Body of pancreas (tissue), 4 donors: ENCODE data around the gene IGSF21. TPM values are rescaled to one million over a fixed set of nuclear protein-coding genes. Genes with fewer than 3 reads are reported as not detected.

Source experiments
- ATAC-seq: fragments of 150-250 bp; one replicate; pipeline ENCODE4 v1.9.1; 2016
- DNase-seq, 4 donors: peaks; one replicate each; pipeline ENCODE4 v3.0.0-alpha.2; 2019
- H3K27ac ChIP-seq, 4 donors: fragments of 200-600 bp; sonication (generic); 1 replicate in 3 of 4; 2 replicates in 1 of 4; pipeline versions ENCODE4 v1.5.1 to v1.6.1; 2016 to 2019; ENCODE audit warnings: mild to moderate bottlenecking in 1 of 4, mixed read lengths in 1 of 4, moderate library complexity in 1 of 4
- H3K27me3 ChIP-seq, 2 donors: fragments of 200-600 bp; sonication (generic); one replicate each; pipeline ENCODE4 v1.6.0; 2016; ENCODE audit warnings: mild to moderate bottlenecking in 1 of 2
- H3K36me3 ChIP-seq, 2 donors: fragments of 200-600 bp; sonication (generic); replicated peaks in 1 of 2; 2 replicates each; pipeline ENCODE4 v1.5.1; 2016; ENCODE audit warnings: low read depth in 2 of 2; ENCODE audit not compliant: insufficient read depth in 1 of 2
- H3K4me1 ChIP-seq: fragments of 200-600 bp; sonication (generic); one replicate; pipeline ENCODE4 v1.6.0; 2016
- H3K4me3 ChIP-seq, 2 donors: fragments of 200-600 bp; sonication (generic); 1 replicate in 1 of 2; 2 replicates in 1 of 2; pipeline ENCODE4 v1.5.1; 2016 to 2019
- H3K9me3 ChIP-seq, 3 donors: fragments of 200-600 bp; sonication (generic); 1 replicate in 2 of 3; 2 replicates in 1 of 3; pipeline ENCODE4 v1.5.1; 2016
- CTCF ChIP-seq, 7 experiments: fragments of 450-650 bp in 4 of 7; fragments of 200-600 bp in 3 of 7; sonication (generic) in 3 of 7; IDR thresholded peaks; one replicate each; pipeline ENCODE4 v1.5.1; 2016 to 2019; ENCODE audit warnings: antibody characterized with exemption in 7 of 7
- POLR2A ChIP-seq, 3 donors: fragments of 450-650 bp; IDR thresholded peaks; one replicate each; pipeline ENCODE4 v1.6.1; 2016; ENCODE audit warnings: antibody characterized with exemption in 3 of 3, mild to moderate bottlenecking in 2 of 3
- WGBS, 2 donors: methylation state at CpG; one replicate each; pipeline ENCODE4 v1.1.5; 2017; 5-methylcytosine and 5-hydroxymethylcytosine counted together
- intact Hi-C: fragments of 100-400 bp; cut with DNase I; formaldehyde crosslinking; loops from one replicate; pipeline ENCODE4 v1.15.1; 2023
- total RNA-seq, 2 donors: library from RNA; depleted of rRNA; stranded (reverse); fragments of >200 nt; gene quantifications; one replicate each; pipeline ENCODE4 v1.1.0, GENCODE V29; 2016

IGSF21 gene
- total RNA-seq, 2 donors from 2014 or later: 0.33 to 2.1 TPM

- TF ChIP-seq CTCF (IDR thresholded peaks at IDR 0.05): no peak
- TF ChIP-seq POLR2A (IDR thresholded peaks at IDR 0.05): no peak
- Histone ChIP-seq H3K27me3 (no peaks in the 10 kb centered on the region), H3K27ac (no peak overlapping the region), H3K4me1 (no peaks in the 10 kb centered on the region), H3K9me3 (no peaks in the 10 kb centered on the region), H3K4me3 (no peak overlapping the region), H3K36me3 (no peaks in the 10 kb centered on the region)
- intact Hi-C loops: no loop called here
- no peak for ATAC-seq
- WGBS, 2 donors: 20 to 22% methylated on average over 6 of the region's 6 CpGs
- no peak for DNase-seq
These were observed 155.1 kb downstream of the IGSF21 start for GRCh38 chr1:18262726-18263125.

- TF ChIP-seq POLR2A (IDR thresholded peaks at IDR 0.05) (no peak), CTCF (IDR thresholded peaks at IDR 0.05) (no peak)
- ATAC-seq: no peak
- Histone ChIP-seq H3K4me3 (no peak overlapping the region), H3K9me3 (no peaks in the 10 kb centered on the region), H3K4me1 (no peaks in the 10 kb centered on the region), H3K36me3 (no peaks in the 10 kb centered on the region), H3K27me3 (no peaks in the 10 kb centered on the region), H3K27ac (no peak overlapping the region)
- intact Hi-C loops: no loop called here
- no peak for DNase-seq
- WGBS, 2 donors: 54 to 62% methylated on average over 5 of the region's 5 CpGs
These were observed 156.0 kb downstream of the IGSF21 start for GRCh38 chr1:18263547-18264120.

- TF ChIP-seq POLR2A (IDR thresholded peaks at IDR 0.05) (no peak), CTCF (IDR thresholded peaks at IDR 0.05) (no peak)
- H3K27ac ChIP-seq: no peak overlapping the region
- H3K27me3 ChIP-seq: no peaks in the 10 kb centered on the region
- H3K4me3 ChIP-seq: no peak overlapping the region
- intact Hi-C loops: no loop called here
- H3K9me3 ChIP-seq: no peaks in the 10 kb centered on the region
- DNase-seq: no peak
- WGBS, 2 donors: 58 to 62% methylated on average over 6 of the region's 6 CpGs
- no peaks in the 10 kb centered on the region for H3K36me3 ChIP-seq
- H3K4me1 ChIP-seq: no peaks in the 10 kb centered on the region
- ATAC-seq: no peak
These were observed 156.9 kb downstream of the IGSF21 start for GRCh38 chr1:18264450-18265039.

GRCh38 chr1:18265641-18266040 is 158.0 kb downstream of the IGSF21 start:
- no peak for ATAC-seq
- Histone ChIP-seq H3K36me3 (no peaks in the 10 kb centered on the region), H3K27me3 (no peaks in the 10 kb centered on the region), H3K9me3 (no peaks in the 10 kb centered on the region), H3K4me3 (no peak overlapping the region), H3K27ac (no peak overlapping the region), H3K4me1 (no peaks in the 10 kb centered on the region)
- 56 to 69% methylated on average over 8 to 9 of the region's 9 CpGs for WGBS, 2 donors
- no peak for TF ChIP-seq POLR2A (IDR thresholded peaks at IDR 0.05)
- no peak for TF ChIP-seq CTCF (IDR thresholded peaks at IDR 0.05)
- DNase-seq: no peak
- intact Hi-C loops: no loop called here

- DNase-seq (no peak), ATAC-seq (no peak)
- WGBS, 2 donors: 44 to 63% methylated on average over 2 of the region's 2 CpGs
These were observed 158.8 kb downstream of the IGSF21 start for GRCh38 chr1:18266391-18266790.

More at GRCh38 chr1:18266391-18266790, 158.8 kb downstream of the IGSF21 start:
- Histone ChIP-seq H3K9me3 (no peaks in the 10 kb centered on the region), H3K4me3 (no peak overlapping the region), H3K36me3 (no peaks in the 10 kb centered on the region), H3K27ac (no peak overlapping the region), H3K27me3 (no peaks in the 10 kb centered on the region), H3K4me1 (no peaks in the 10 kb centered on the region)
- TF ChIP-seq CTCF (IDR thresholded peaks at IDR 0.05) (no peak), POLR2A (IDR thresholded peaks at IDR 0.05) (no peak)
- intact Hi-C loops: no loop called here
